Endothelial cell of umbilical vein (primary cell): ENCODE data around the gene PPP4R1. TPM values are rescaled to one million over a fixed set of nuclear protein-coding genes. Genes with fewer than 3 reads are reported as not detected.
A peak's percentile ranks its signal among the peaks of the same experiment; 100 is the strongest.

Experiments used
- BruUV-seq: library from RNA; stranded (reverse); fragments of 400-500 nt; replicated peaks from 2 replicates; lab custom pipeline; 2021; lab: Mats Ljungman, UMichigan
- CTCF ChIA-PET: fragments of 300-600, 350-600 bp; sonication (Branson Sonifier 250); formaldehyde crosslinking; loops from one replicate; lab custom pipeline; 2021; ENCODE audit warnings: antibody characterized with exemption, inconsistent platforms; lab: Charles Lee
- POLR2A ChIA-PET: fragments of 300-600, 350-600 bp; sonication (Branson Sonifier 250); formaldehyde crosslinking; loops from one replicate; lab custom pipeline; 2021; ENCODE audit warnings: antibody characterized with exemption, inconsistent platforms; lab: Charles Lee
- DNase-seq: peaks from one replicate; pipeline ENCODE4 v3.0.0-alpha.2; 2011; ENCODE audit warnings: low read depth, low spot score
- FAIRE-seq: peaks from 2 replicates; lab custom pipeline; 2011; peaks lifted over from hg19 to GRCh38; lab: Jason Lieb, UNC
- H2AFZ ChIP-seq: 2 replicates; pipeline ENCODE4 v1.6.0; 2012; ENCODE audit warnings: low read depth, low read length, control low read depth, inconsistent platforms
- H3K27ac ChIP-seq: 2 replicates; pipeline ENCODE4 v1.5.1; 2011; ENCODE audit warnings: low read depth, mild to moderate bottlenecking, control low read depth, low read length, moderate library complexity; ENCODE audit not compliant: insufficient read depth
- H3K27me3 ChIP-seq, 2 experiments: 2 replicates each; pipeline versions ENCODE4 v1.6.0 to v1.6.1; 2011; ENCODE audit warnings: low read length in 2 of 2, mixed read lengths in 1 of 2; ENCODE audit not compliant: control insufficient read depth in 2 of 2, insufficient read depth in 2 of 2
- H3K36me3 ChIP-seq, 2 experiments: 2 replicates in 1 of 2; 3 replicates in 1 of 2; pipeline ENCODE4 v1.5.1; 2011; ENCODE audit warnings: low read length in 2 of 2, mild to moderate bottlenecking in 1 of 2, moderate library complexity in 1 of 2; ENCODE audit not compliant: control insufficient read depth in 2 of 2, insufficient read depth in 2 of 2; ENCODE audit errors: extremely low read depth in 1 of 2
- H3K4me1 ChIP-seq: 3 replicates; pipeline ENCODE4 v1.5.1; 2011; ENCODE audit warnings: mild to moderate bottlenecking, low read length; ENCODE audit not compliant: control insufficient read depth, insufficient read depth; ENCODE audit errors: extremely low read depth
- H3K4me2 ChIP-seq: 2 replicates; pipeline ENCODE4 v1.6.1; 2011; ENCODE audit warnings: low read length, control low read depth, mixed read lengths; ENCODE audit not compliant: insufficient read depth
- H3K4me3 ChIP-seq, 3 experiments: fragments of 200-600 bp in 1 of 3; sonication (generic), shearing (Covaris generic) in 1 of 3; replicated peaks in 1 of 3; 2 replicates each; pipeline ENCODE4 v1.5.1; 2011 to 2016; ENCODE audit warnings: control low read depth in 3 of 3, low read length in 3 of 3, mild to moderate bottlenecking in 2 of 3, inconsistent platforms in 1 of 3, low read depth in 1 of 3, moderate library complexity in 1 of 3; ENCODE audit not compliant: insufficient read depth in 1 of 3
- H3K79me2 ChIP-seq: 2 replicates; pipeline ENCODE4 v1.6.0; 2012; ENCODE audit warnings: low read length, inconsistent platforms; ENCODE audit not compliant: control insufficient read depth, insufficient read depth
- H3K9ac ChIP-seq: replicated peaks from 2 replicates; pipeline ENCODE3; 2011; ENCODE audit warnings: low read length, control low read depth; ENCODE audit not compliant: insufficient read depth; ENCODE audit errors: extremely low read depth
- H3K9me1 ChIP-seq: replicated peaks from 3 replicates; pipeline ENCODE4 v1.6.0; 2011; ENCODE audit warnings: mild to moderate bottlenecking, low read length; ENCODE audit not compliant: control insufficient read depth, insufficient read depth; ENCODE audit errors: extremely low read depth
- H3K9me3 ChIP-seq: replicated peaks from 2 replicates; pipeline ENCODE4 v1.5.1; 2012; ENCODE audit warnings: low read length, inconsistent platforms; ENCODE audit not compliant: control insufficient read depth, insufficient read depth
- H4K20me1 ChIP-seq: replicated peaks from 2 replicates; pipeline ENCODE3; 2011; ENCODE audit warnings: mild to moderate bottlenecking, low read length; ENCODE audit not compliant: control insufficient read depth, insufficient read depth; ENCODE audit errors: extremely low read depth
- EZH2 ChIP-seq: IDR thresholded peaks from 2 replicates; pipeline ENCODE4 v1.6.1; 2012; ENCODE audit warnings: borderline replicate concordance, low read depth, mild to moderate bottlenecking, moderate library complexity, low read length, inconsistent platforms; ENCODE audit not compliant: severe bottlenecking
- FOS ChIP-seq: IDR thresholded peaks from 2 replicates; pipeline ENCODE4 v1.6.1; 2011; ENCODE audit warnings: mild to moderate bottlenecking, low read length, moderate library complexity, borderline replicate concordance; ENCODE audit not compliant: insufficient read depth
- GATA2 ChIP-seq: IDR thresholded peaks from 2 replicates; pipeline ENCODE4 v1.7.0; 2011; ENCODE audit warnings: low read depth, mild to moderate bottlenecking, moderate library complexity, mixed read lengths, low read length; ENCODE audit not compliant: insufficient read length, insufficient read depth
- JUN ChIP-seq: IDR thresholded peaks from 2 replicates; pipeline ENCODE4 v1.6.1; 2011; ENCODE audit warnings: borderline replicate concordance, low read depth; ENCODE audit not compliant: insufficient read length, insufficient read depth
- MYC ChIP-seq: IDR thresholded peaks from one replicate; pipeline ENCODE4 v1.6.1; 2011; ENCODE audit warnings: mild to moderate bottlenecking, low read depth, low read length
- POLR2A ChIP-seq: IDR thresholded peaks from 2 replicates; pipeline ENCODE4 v1.6.1; 2012; ENCODE audit warnings: low read depth, mild to moderate bottlenecking, control low read depth, low read length
- POLR2AphosphoS5 ChIP-seq: IDR thresholded peaks from 2 replicates; pipeline ENCODE4 v1.6.1; 2012; ENCODE audit warnings: low read depth, mild to moderate bottlenecking, control low read depth, low read length, moderate library complexity; ENCODE audit not compliant: insufficient read depth
- dilution Hi-C: fragments of 300-500 bp; cut with MboI; formaldehyde crosslinking; loops from one replicate; pipeline ENCODE4 v1.15.0; 2019; ENCODE audit warnings: low sequenced_read_pairs; ENCODE audit not compliant: extremely low pct_ligation_motif_present
- intact Hi-C: fragments of 100-400 bp; cut with micrococcal nuclease; formaldehyde crosslinking; loops from one replicate; pipeline ENCODE4 v1.10.0; 2022
- polyA plus RNA-seq, 4 experiments: library from polyadenylated mRNA; depleted of rRNA in 3 of 4; stranded (reverse) in 3 of 4; unstranded in 1 of 4; fragments of >200 nt; gene quantifications; 2 replicates each; pipeline versions ENCODE4 v1.2.1 to v1.2.3, GENCODE V29; 2011 to 2012; ENCODE audit warnings: missing spikeins in 1 of 4
- total RNA-seq: library from RNA; stranded (reverse); gene quantifications from 2 replicates; pipeline ENCODE4 v1.2.3, GENCODE V29; 2021
- TF ChIP-seq, protein P1 (sequence below), 2 donors: IDR thresholded peaks; 1 replicate in 1 of 2; 2 replicates in 1 of 2; pipeline ENCODE4 v1.5.1; 2011; ENCODE audit warnings: low read length in 2 of 2, mild to moderate bottlenecking in 2 of 2, moderate library complexity in 2 of 2, control low read depth in 1 of 2, inconsistent platforms in 1 of 2, low read depth in 1 of 2; ENCODE audit not compliant: insufficient read depth in 1 of 2; ENCODE audit errors: extremely low read depth in 1 of 2
- TF ChIP-seq, protein P2 (sequence below): IDR thresholded peaks from 2 replicates; pipeline ENCODE4 v1.6.1; 2011; ENCODE audit not compliant: insufficient read depth, insufficient read length

The PPP4R1 gene
- total and polyA plus RNA-seq, 2 donors (not counting 3 experiments of a cell fraction or from before 2014, with no cell fraction given), result 138 to 152 TPM

DNA sequence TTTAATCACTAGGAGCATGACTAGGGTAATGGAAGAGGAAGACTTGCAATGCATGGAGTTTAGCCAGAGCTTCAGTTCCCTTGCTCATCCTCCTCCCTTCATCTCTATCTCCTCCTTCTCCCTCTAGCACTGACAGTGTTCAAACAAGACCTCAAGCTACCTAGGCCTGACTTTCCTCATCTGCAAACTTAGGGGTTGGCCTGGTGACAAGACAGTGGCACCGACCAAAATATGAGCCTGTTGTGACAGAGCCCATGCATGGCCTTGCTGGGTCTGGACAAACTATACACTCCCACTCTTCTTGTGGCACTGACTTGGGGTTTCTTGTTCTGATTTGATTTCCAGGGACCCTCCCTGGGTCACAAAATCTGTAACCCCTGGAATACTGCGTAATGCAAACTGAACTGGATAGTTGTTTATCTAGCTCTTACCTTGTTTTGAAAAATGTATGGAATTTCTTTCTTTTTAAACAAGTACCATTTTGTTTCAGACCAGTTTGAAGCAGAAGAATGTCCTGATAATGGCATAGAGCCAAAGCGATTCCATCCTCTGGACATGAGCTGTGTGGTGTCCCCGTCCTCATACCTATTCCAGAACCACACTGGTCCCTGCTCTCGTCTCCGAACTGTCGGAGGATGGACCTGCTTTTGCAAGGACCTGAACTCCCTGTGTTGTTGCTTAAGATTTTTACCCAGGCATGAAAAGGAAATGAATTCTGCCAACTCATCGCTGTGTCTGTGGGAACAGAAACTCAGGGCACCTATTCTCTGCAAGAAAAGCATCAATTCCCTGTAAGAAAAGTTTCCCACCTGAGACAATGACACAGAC is 33.4 kb upstream of the PPP4R1 start:
- H3K9me3 ChIP-seq, result no peaks in the 10 kb centered on the region
- H3K27ac ChIP-seq, result no peak overlapping the region
- DNase-seq (peak; percentile 26), FAIRE-seq (no peak)
- dilution Hi-C loops, result no loop called here
- TF ChIP-seq, protein P1, sequence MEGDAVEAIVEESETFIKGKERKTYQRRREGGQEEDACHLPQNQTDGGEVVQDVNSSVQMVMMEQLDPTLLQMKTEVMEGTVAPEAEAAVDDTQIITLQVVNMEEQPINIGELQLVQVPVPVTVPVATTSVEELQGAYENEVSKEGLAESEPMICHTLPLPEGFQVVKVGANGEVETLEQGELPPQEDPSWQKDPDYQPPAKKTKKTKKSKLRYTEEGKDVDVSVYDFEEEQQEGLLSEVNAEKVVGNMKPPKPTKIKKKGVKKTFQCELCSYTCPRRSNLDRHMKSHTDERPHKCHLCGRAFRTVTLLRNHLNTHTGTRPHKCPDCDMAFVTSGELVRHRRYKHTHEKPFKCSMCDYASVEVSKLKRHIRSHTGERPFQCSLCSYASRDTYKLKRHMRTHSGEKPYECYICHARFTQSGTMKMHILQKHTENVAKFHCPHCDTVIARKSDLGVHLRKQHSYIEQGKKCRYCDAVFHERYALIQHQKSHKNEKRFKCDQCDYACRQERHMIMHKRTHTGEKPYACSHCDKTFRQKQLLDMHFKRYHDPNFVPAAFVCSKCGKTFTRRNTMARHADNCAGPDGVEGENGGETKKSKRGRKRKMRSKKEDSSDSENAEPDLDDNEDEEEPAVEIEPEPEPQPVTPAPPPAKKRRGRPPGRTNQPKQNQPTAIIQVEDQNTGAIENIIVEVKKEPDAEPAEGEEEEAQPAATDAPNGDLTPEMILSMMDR (IDR thresholded peaks at IDR 0.05; ENCODE audit: extremely low read depth in 1 of 2, insufficient read depth in 1 of 2, low read depth in 1 of 2, low read length in 2 of 2), result no peak
- TF ChIP-seq FOS (no peak), JUN (no peak), POLR2AphosphoS5 (no peak), GATA2 (no peak), POLR2A (no peak), MYC (no peak), EZH2 (no peak)
- TF ChIP-seq, protein P2, sequence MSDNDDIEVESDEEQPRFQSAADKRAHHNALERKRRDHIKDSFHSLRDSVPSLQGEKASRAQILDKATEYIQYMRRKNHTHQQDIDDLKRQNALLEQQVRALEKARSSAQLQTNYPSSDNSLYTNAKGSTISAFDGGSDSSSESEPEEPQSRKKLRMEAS, result no peak
- no TSS peak for BruUV-seq
- H3K4me3 ChIP-seq, result no peak overlapping the region
- no peaks in the 10 kb centered on the region for H3K9me1 ChIP-seq
- POLR2A ChIA-PET, result no interaction called here
- H3K4me2 ChIP-seq, result no peak overlapping the region
- H4K20me1 ChIP-seq, result no peaks in the 10 kb centered on the region
- intact Hi-C loops, result no loop called here
- no peaks in the 10 kb centered on the region for H3K79me2 ChIP-seq
- H3K36me3 ChIP-seq, result no peaks in the 10 kb centered on the region
- no peaks in the 10 kb centered on the region for H3K27me3 ChIP-seq
- no peak overlapping the region for H3K9ac ChIP-seq
- peak overlapping the region; percentile 56 for H2AFZ ChIP-seq
- CTCF ChIA-PET, result interaction anchor here (1.2 to 1.5 kb wide), 3 partner anchors 14 to 35 kb away, joined by 3 to 4 read pairs (median 4); no protein-coding TSS in a partner anchor
- H3K4me1 ChIP-seq, result peaks cover 21% of the 10 kb centered on the region
